Measurements from ENCODE around the gene GJA3. TPM values are rescaled to one million over a fixed set of nuclear protein-coding genes. Genes with fewer than 3 reads are reported as not detected.

The GJA3 gene
- total and polyA plus RNA-seq, 11 donors = 5.4 to 30.5 (median 16.5) TPM

GRCh38 chr13:20141238-20142022 is 19.4 kb downstream of the GJA3 start:
- WGBS, 4 donors = 31 to 39% (median 35%) methylated on average over 14 of the region's 14 CpGs
- Histone ChIP-seq H3K36me3 (no peaks in the 10 kb centered on the region), H3K27ac (peak overlapping the region; percentile 34 to 89 (median 74)), H3K4me3 (peak overlapping the region in 6 of 12 donors; percentile 2 to 23 (median 9)), H3K27me3 (peaks cover 0 to 61% (median 12%) of the 10 kb centered on the region in 9 donors), H3K4me1 (peaks cover 5 to 51% (median 21%) of the 10 kb centered on the region in 12 donors), H3K9me3 (no peaks in the 10 kb centered on the region)
- TF ChIP-seq POLR2A (IDR thresholded peaks at IDR 0.05) = no peak
- DNase-seq (peak; percentile 70 to 84 (median 74)), ATAC-seq (peak; percentile 92 to 95 (median 94))
- intact Hi-C loops (cut with DNase I) = loop anchor here in 1 of 10 donors (2.0 kb wide), 1 partner anchor 19 kb away; the partner anchor contains the start of gene GJA3

DNA sequence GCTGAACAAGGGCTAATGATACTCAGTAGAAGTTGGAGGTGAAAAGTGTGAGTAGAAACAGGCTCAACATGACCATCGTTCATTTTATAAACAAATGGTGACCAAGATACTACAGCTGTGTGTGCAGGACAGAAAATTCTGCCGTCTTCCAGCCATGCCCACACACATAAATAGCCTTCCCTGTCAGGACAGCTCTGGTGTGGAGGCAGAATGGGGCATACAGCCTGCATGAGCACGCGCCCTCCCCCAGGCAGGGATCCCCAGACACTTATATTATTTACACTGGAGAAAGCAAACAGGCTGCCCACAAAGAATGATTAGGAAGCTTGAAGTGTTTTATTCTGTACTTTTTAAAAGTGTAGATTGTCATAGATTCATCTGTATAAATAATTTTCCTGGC is 20.4 kb downstream of the GJA3 start:
- peaks cover 5 to 45% (median 21%) of the 10 kb centered on the region in 12 donors for H3K4me1 ChIP-seq
- H3K9me3 ChIP-seq = no peaks in the 10 kb centered on the region
- no peak overlapping the region for H3K4me3 ChIP-seq
- H3K27me3 ChIP-seq = peaks cover 0 to 71% (median 12%) of the 10 kb centered on the region in 9 donors
- H3K27ac ChIP-seq = peak overlapping the region; percentile 34 to 86 (median 69)
- ATAC-seq (peak; percentile 52 to 75 (median 66)), DNase-seq (no peak)
- 39 to 51% (median 42%) methylated on average over 4 of the region's 4 CpGs for WGBS, 4 donors
- TF ChIP-seq, protein P1, sequence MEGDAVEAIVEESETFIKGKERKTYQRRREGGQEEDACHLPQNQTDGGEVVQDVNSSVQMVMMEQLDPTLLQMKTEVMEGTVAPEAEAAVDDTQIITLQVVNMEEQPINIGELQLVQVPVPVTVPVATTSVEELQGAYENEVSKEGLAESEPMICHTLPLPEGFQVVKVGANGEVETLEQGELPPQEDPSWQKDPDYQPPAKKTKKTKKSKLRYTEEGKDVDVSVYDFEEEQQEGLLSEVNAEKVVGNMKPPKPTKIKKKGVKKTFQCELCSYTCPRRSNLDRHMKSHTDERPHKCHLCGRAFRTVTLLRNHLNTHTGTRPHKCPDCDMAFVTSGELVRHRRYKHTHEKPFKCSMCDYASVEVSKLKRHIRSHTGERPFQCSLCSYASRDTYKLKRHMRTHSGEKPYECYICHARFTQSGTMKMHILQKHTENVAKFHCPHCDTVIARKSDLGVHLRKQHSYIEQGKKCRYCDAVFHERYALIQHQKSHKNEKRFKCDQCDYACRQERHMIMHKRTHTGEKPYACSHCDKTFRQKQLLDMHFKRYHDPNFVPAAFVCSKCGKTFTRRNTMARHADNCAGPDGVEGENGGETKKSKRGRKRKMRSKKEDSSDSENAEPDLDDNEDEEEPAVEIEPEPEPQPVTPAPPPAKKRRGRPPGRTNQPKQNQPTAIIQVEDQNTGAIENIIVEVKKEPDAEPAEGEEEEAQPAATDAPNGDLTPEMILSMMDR (IDR thresholded peaks at IDR 0.05) = no peak
- TF ChIP-seq POLR2A (IDR thresholded peaks at IDR 0.05) = no peak
- intact Hi-C loops (cut with DNase I) = loop anchor here in 1 of 10 donors (2.0 kb wide), 1 partner anchor 20 kb away; the partner anchor contains the start of gene GJA3
- H3K36me3 ChIP-seq = no peaks in the 10 kb centered on the region

- DNase-seq (no peak), ATAC-seq (no peak)
- Histone ChIP-seq H3K36me3 (no peaks in the 10 kb centered on the region), H3K4me3 (no peak overlapping the region), H3K9me3 (no peaks in the 10 kb centered on the region), H3K27ac (peak overlapping the region in 3 of 12 donors; percentile 0 to 46 (median 4)), H3K27me3 (peaks cover 0 to 66% (median 12%) of the 10 kb centered on the region in 9 donors), H3K4me1 (peaks cover 5 to 45% (median 21%) of the 10 kb centered on the region in 12 donors)
- TF ChIP-seq, protein P1 (IDR thresholded peaks at IDR 0.05) = no peak
- no peak for TF ChIP-seq POLR2A (IDR thresholded peaks at IDR 0.05)
- intact Hi-C loops (cut with DNase I) = no loop called here
- WGBS, 4 donors = 49 to 63% (median 55%) methylated on average over 2 of the region's 2 CpGs
Observed at GRCh38 chr13:20137875-20138274, 23.0 kb downstream of the GJA3 start.

- Histone ChIP-seq H3K4me1 (peaks cover 2 to 40% (median 19%) of the 10 kb centered on the region in 12 donors), H3K4me3 (peak overlapping the region in 2 of 12 donors; percentile 2 to 17), H3K9me3 (no peaks in the 10 kb centered on the region), H3K27ac (no peak overlapping the region), H3K27me3 (peaks cover 0 to 58% (median 12%) of the 10 kb centered on the region in 9 donors), H3K36me3 (no peaks in the 10 kb centered on the region)
- WGBS, 4 donors = 36 to 58% (median 49%) methylated on average over 43 to 56 of the region's 56 CpGs
- no peak for TF ChIP-seq POLR2A (IDR thresholded peaks at IDR 0.05)
- TF ChIP-seq, protein P1 (IDR thresholded peaks at IDR 0.05) = peak in 6 of 12 donors; percentile 9 to 30 (median 22)
- ATAC-seq (no peak), DNase-seq (no peak)
- intact Hi-C loops (cut with DNase I) = no loop called here
Observed at GRCh38 chr13:20136781-20137703, 23.8 kb downstream of the GJA3 start.
